HG03354 (cell line): Measurements from ENCODE around the gene SLC39A13.

Source experiments
- ATAC-seq: cut with Tn5 transposase; IDR thresholded peaks from one replicate; pipeline ENCODE4 v1.9.1; 2021; ENCODE audit warnings: mild to moderate bottlenecking; ENCODE audit not compliant: unreplicated experiment, poor library complexity, severe bottlenecking

The SLC39A13 gene

GRCh38 chr11:47399860-47400767, 8.3 kb upstream of the SLC39A13 start:
- ATAC-seq, result peak; percentile 66

- ATAC-seq, result peak; percentile 79
These were observed 7.6 kb upstream of the SLC39A13 start for GRCh38 chr11:47400768-47401279.

- ATAC-seq, result no peak
These were observed 5.3 kb upstream of the SLC39A13 start for GRCh38 chr11:47403135-47403534.

DNA sequence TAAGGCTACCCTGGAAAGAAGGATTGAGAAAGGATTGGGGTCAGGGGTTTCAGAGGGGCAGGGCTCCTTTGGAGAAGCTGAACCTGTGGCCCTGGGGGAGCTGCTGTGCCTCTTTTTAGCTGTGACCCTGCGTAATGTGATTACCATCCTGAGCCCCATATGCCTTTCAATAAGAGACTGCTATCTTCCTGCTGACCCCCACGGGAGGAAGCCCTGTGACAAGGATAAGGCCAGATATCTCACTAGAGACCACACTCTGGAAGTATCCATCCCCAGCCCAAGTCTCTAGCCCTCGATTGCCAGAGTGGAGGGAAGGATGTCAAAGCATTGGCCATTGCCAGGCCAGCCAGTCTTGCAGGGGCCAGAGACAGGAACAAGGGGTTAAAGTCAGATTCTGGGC, 4.8 kb upstream of the SLC39A13 start:
- ATAC-seq, result no peak

DNA sequence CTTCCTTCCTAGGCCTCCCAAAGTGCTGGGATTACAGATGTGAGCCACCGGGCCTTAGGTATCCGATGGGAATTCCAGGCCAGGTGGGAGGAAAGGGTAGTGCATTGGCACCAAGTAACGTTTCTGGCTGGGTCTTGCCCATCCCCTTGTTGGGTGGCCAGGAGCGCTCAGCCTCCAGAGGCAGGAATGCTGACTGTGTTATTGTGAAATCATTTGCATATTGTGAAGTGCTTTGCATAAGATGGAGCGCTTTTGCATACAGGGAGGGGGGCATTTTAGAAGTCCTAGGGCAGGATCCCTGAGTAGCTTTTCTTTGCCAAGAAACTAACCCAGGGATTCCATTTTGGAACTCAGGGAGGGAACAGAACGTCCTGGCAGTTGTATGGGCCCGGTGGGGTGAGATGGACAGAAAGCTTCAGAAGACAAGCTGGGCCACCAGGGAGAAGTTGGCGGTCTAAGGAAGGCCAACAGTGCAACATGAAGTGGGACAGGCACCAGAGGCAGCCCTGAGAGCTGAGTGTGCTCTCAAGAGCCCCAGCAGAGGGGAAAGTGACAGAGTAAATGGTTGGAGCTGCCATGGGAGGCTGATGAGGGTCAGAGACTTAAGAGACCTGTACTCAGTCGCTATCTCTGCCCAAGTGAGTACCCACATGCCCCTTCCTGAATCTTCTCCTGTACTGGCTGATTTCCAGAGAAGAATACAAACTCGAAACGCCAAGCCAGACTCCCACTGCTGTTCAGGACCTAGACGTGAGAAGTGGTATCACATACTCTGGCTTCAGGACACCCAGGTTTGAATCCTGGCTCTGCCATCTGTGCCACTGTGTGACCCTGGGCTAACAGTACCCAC, 1.3 kb upstream of the SLC39A13 start:
- no peak for ATAC-seq

GRCh38 chr11:47408598-47409439, 429 bp downstream of the SLC39A13 start:
- ATAC-seq, result no peak

GRCh38 chr11:47409440-47410369, 1.3 kb downstream of the SLC39A13 start:
- no peak for ATAC-seq

DNA sequence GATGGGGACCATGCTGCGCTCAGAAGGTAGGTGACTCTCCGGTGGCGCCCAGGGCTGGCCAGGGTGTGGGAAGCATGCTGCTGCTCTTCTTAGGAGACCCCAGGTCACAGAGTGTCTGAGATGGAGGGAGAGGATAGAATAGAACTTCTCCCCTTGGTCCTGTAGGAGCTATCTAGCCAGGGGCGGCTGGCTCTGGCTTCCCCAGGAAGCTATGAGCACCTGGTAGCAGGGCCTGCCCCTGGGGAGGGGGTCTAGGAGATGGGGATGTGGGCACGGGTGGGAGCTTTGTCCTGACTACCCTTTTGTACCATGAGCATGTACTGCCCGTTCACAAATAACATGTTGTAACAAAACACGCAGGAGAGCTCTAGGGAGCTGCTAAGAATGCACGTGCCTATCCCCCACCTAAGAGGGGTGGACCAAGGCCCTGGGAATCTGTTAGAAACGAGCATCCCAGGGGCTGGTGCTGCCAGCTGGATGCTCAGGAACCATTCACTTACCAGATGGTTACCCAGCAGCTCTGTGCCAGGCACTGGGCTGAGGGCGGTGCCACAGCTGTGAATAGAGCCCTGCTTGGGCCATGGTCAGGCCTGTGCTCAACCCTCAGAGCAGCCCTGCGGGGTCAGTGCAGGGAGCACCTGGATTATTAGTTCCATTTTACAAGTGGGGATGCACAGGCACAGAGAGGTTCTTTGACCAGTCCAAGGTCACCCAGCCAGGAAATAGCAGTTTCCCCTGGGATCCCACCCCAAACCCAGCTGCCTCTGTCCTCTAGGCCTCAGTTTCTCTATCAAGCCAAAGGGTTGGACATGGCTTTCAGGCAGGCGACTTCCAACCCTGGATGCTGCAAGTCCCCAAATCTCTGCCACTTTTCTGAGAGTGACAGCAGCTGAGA, 2.2 kb downstream of the SLC39A13 start:
- ATAC-seq, result no peak

GRCh38 chr11:47411884-47412746, 3.7 kb downstream of the SLC39A13 start:
- ATAC-seq, result no peak

DNA sequence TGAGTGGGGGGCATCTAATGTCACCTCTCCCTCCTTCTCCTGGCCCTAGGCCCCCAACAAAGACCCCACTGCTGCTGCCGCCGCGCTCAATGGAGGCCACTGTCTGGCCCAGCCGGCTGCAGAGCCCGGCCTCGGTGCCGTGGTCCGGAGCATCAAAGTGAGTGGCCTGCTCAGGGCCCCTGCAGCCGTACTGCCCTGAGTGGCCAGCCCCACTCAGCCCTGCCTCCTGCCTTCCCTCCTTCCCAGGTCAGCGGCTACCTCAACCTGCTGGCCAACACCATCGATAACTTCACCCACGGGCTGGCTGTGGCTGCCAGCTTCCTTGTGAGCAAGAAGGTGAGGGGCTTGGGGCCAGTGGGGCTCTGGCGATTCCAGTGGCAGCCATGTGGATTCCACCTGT, 5.0 kb downstream of the SLC39A13 start:
- no peak for ATAC-seq

DNA sequence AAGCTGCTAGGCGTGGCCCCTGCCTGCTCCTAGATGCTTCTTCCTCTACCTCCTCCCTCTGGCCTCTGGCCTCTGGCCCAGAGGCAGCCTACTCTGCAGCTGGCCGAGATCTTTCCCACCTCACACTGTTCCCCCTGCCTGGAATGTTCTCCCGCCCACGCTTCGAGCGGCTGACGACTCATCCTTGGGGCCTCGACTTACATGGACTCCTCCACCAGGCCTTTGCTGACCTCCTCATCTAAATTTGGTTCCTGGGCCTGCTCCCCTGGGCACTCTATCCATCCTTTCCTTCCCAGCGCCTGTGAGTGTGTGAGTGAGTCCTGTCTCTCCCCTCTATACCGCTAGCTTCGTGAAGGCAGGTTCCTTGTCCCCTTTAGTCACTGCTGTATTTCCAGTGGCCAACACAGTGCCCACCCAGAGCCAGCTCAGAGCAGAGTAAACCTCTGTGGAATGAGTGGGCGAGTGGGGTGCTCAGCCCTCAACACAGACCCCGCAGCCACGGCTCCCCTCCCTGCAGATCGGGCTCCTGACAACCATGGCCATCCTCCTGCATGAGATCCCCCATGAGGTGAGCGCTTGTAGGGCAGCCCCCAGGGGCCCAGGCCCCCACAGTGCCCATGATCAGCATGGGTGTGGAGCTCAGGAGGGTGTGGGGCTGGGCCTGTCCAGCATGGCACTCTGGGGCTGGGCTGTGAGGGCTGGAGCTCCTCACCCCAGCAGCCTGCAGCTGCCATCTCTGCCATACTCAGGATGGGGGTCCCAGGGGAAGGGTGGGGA, 5.7 kb downstream of the SLC39A13 start:
- no peak for ATAC-seq

DNA sequence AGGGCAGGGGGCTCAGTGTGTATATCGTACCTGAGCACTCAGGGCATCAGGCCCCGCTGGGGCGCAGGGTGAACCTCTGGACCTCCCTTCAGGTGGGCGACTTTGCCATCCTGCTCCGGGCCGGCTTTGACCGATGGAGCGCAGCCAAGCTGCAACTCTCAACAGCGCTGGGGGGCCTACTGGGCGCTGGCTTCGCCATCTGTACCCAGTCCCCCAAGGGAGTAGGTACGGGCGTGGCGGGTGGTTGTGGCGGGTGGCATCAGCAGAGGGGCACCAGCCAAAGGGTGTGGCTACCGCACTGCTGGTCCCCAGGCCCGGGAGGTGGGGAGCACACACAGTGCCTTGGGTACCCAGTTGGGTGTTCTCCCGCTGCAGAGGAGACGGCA, 6.3 kb downstream of the SLC39A13 start:
- ATAC-seq, result no peak

- ATAC-seq, result no peak
These were observed 6.9 kb downstream of the SLC39A13 start for GRCh38 chr11:47415091-47415854.

DNA sequence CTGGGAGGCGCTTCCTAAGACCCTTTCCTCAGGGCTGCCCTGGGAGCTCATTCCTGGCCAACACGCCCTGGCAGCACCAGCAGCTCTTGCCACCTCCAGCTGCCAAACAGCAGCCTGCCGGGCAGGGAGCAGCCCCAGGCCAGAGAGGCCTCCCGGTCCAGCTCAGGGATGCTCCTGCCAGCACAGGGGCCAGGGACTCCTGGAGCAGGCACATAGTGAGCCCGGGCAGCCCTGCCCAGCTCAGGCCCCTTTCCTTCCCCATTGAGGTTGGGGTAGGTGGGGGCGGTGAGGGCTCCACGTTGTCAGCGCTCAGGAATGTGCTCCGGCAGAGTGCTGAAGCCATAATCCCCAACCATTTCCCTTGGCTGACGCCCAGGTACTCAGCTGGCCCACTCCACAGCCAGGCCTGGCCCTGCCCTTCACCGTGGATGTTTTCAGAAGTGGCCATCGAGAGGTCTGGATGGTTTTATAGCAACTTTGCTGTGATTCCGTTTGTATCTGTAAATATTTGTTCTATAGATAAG, 7.6 kb downstream of the SLC39A13 start:
- no peak for ATAC-seq

GRCh38 chr11:47417712-47418111, 9.3 kb downstream of the SLC39A13 start:
- no peak for ATAC-seq
